Epithelial cell of esophagus (primary cell): Measurements from ENCODE around the gene LIFR.
"Not testable (repeated sequence)": the region's sequence is repeated elsewhere in the genome, so short reads cannot be mapped to it uniquely, and the experiment has no call there.

ENCODE experiments used
- DNase-seq: peaks from one replicate; pipeline ENCODE4 v3.0.0; 2010; ENCODE audit warnings: low read depth
- H3K4me3 ChIP-seq: 2 replicates; pipeline ENCODE4 v1.5.1; 2011; ENCODE audit warnings: mild to moderate bottlenecking, low read length, control low read depth
- TF ChIP-seq, protein P1 (sequence below): IDR thresholded peaks from 2 replicates; pipeline ENCODE4 v1.5.1; 2011; ENCODE audit warnings: low read depth, mild to moderate bottlenecking, low read length, control low read depth, inconsistent platforms; ENCODE audit not compliant: insufficient read depth; ENCODE audit errors: missing control alignments

LIFR gene

DNA sequence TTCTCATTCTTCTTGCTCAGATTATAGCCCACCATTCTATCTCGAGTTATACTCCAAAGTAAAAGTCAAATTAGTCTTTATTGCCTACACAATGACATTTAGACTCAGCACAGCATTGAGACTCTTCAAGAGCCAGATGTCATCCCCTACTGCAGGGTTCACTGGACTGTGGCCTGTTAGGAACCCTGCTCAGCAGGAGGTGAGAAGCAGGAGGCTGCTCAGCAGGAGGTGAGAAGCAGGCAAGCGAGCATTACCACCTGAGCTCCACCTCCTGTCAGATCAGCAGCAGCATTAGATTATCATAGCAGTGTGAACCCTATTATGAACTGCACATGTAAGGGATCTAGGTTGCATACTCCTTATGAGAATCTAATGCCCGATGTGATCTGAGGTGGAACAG lies 12.7 kb upstream of the LIFR start:
- TF ChIP-seq, protein P1, sequence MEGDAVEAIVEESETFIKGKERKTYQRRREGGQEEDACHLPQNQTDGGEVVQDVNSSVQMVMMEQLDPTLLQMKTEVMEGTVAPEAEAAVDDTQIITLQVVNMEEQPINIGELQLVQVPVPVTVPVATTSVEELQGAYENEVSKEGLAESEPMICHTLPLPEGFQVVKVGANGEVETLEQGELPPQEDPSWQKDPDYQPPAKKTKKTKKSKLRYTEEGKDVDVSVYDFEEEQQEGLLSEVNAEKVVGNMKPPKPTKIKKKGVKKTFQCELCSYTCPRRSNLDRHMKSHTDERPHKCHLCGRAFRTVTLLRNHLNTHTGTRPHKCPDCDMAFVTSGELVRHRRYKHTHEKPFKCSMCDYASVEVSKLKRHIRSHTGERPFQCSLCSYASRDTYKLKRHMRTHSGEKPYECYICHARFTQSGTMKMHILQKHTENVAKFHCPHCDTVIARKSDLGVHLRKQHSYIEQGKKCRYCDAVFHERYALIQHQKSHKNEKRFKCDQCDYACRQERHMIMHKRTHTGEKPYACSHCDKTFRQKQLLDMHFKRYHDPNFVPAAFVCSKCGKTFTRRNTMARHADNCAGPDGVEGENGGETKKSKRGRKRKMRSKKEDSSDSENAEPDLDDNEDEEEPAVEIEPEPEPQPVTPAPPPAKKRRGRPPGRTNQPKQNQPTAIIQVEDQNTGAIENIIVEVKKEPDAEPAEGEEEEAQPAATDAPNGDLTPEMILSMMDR = no peak
- DNase-seq = no peak

GRCh38 chr5:38567306-38567705 lies 10.9 kb upstream of the LIFR start:
- not testable (repeated sequence) for DNase-seq

More for the DNA sequence above, 12.7 kb upstream of the LIFR start:
- no peak overlapping the region for H3K4me3 ChIP-seq

GRCh38 chr5:38563624-38564023 lies 7.2 kb upstream of the LIFR start:
- DNase-seq = no peak
- no peak overlapping the region for H3K4me3 ChIP-seq
- TF ChIP-seq, protein P1 = no peak

More at GRCh38 chr5:38567306-38567705, 10.9 kb upstream of the LIFR start:
- not testable (repeated sequence) for H3K4me3 ChIP-seq

DNA sequence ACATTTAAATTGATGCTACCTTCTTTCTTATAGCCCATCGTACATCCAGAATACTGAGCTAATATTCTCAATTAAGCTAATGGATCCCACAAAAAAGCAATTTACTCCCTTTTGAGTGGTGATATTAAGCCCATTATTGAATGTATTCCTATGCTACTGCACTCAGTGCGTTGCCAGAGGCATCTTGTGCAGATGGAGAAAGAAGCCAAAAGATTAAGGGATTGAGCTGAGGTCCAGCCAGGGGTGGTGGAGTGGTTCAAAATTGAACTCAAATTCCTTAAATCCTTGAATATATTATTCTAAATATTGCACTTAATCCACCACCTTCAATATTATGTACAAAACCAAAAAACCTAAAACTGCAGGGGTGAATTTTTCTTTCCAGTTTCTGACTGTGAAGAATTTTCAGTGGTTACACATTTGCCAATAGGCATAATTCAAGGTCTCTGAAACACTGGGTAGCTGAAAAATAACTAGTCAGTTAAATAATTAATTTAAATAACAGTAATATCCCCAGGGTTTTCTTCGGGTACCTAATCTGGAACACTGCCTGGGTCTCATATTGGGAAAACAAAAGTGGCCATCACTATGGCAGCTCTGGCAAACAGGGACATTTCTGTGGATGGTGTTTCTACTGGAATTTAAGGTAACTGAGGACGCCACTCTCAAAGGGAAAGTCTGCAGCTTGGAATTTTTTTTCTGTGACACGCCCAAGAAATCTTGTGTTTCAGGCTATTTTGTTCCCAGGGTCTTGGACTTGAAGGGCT lies 6.2 kb upstream of the LIFR start:
- TF ChIP-seq, protein P1 = no peak
- DNase-seq = no peak
- no peak overlapping the region for H3K4me3 ChIP-seq

GRCh38 chr5:38559428-38559827 lies 3.0 kb upstream of the LIFR start:
- no peak for DNase-seq
- H3K4me3 ChIP-seq = no peak overlapping the region
- TF ChIP-seq, protein P1 = no peak

GRCh38 chr5:38557792-38558191 lies 1.3 kb upstream of the LIFR start:
- DNase-seq = no peak
- peak overlapping the region; percentile 69 for H3K4me3 ChIP-seq
- TF ChIP-seq, protein P1 = no peak

DNA sequence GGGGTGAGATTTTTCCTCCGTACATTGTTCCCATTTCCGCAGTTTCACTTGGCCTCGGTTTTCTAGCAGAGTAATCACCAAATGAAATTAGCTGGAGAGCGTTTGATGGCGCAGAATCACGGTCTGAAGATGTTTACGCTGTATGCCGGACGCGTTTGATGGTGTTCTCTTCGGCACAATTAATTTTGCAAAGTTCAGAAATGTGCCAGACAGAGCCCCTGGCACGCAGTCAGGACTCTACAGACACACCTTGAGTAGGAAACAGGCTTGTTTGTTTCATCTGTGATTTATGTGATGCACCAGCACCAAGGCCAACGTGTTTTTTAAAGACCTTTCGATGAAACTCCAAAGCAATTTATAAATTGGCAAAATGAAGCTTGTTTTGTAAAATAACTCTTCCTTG lies 863 bp upstream of the LIFR start:
- DNase-seq = peak; percentile 28
- H3K4me3 ChIP-seq = peak overlapping the region; percentile 69
- TF ChIP-seq, protein P1 = no peak
